HCT116 (cell line): ENCODE measurements around the gene DLG2. TPM values are rescaled to one million over a fixed set of nuclear protein-coding genes. Genes with fewer than 3 reads are reported as not detected.

ENCODE experiments used
- ATAC-seq: fragments of 200-7000 bp; cut with Tn5 transposase; 2 replicates; pipeline ENCODE4 v1.9.1; 2020; ENCODE audit warnings: mild to moderate bottlenecking, moderate library complexity
- BruUV-seq: library from RNA; stranded (reverse); fragments of 400-500 nt; replicated peaks from 2 replicates; lab custom pipeline; 2021; lab: Mats Ljungman, UMichigan
- CTCF ChIA-PET: fragments of 300-600 bp; sonication (Branson Sonifier 250); formaldehyde crosslinking; loops from one replicate; lab custom pipeline; 2021; ENCODE audit warnings: antibody characterized with exemption; lab: Charles Lee
- POLR2A ChIA-PET: fragments of 300-600, 350-600 bp; sonication (Branson Sonifier 250); formaldehyde crosslinking; loops from one replicate; lab custom pipeline; 2021; ENCODE audit warnings: antibody characterized with exemption; lab: Charles Lee
- RAD21 ChIA-PET, 2 experiments: fragments of 300-600 bp; sonication (Branson Sonifier 250); formaldehyde crosslinking; loops; one replicate each; lab custom pipeline; 2023; ENCODE audit warnings: low total read pairs in 2 of 2; ENCODE audit not compliant: uncharacterized antibody in 2 of 2, unreplicated experiment in 2 of 2, low non-redundant PET in 1 of 2; lab: Charles Lee
- DNase-seq: peaks from one replicate; pipeline ENCODE4 v3.0.0-alpha.2; 2010; ENCODE audit warnings: low read depth, low spot score
- H2AFZ ChIP-seq: fragments of 200-600 bp; shearing (Covaris generic), sonication (generic); 2 replicates; pipeline ENCODE4 v1.6.1; 2017; ENCODE audit warnings: low read depth, mixed run types, mixed read lengths, antibody characterized with exemption, low read length; ENCODE audit not compliant: poor library complexity, severe bottlenecking
- H3K27ac ChIP-seq: 2 replicates; pipeline ENCODE4 v1.5.1; 2012; ENCODE audit warnings: low read depth, low read length
- H3K27me3 ChIP-seq: fragments of 200-600 bp; sonication (generic); 2 replicates; pipeline ENCODE4 v1.6.1; 2016; ENCODE audit warnings: mixed run types, low read length, mixed read lengths; ENCODE audit not compliant: insufficient read depth
- H3K36me3 ChIP-seq, 2 experiments: fragments of 200-500 bp in 1 of 2; fragments of 200-600 bp in 1 of 2; sonication (Bioruptor generic) in 1 of 2; sonication (generic) in 1 of 2; 2 replicates each; pipeline versions ENCODE4 v1.5.1 to v1.6.1; 2014 to 2016; ENCODE audit warnings: low read length in 2 of 2, inconsistent platforms in 1 of 2, mixed read lengths in 1 of 2, mixed run types in 1 of 2; ENCODE audit not compliant: insufficient read depth in 2 of 2, control insufficient read depth in 1 of 2
- H3K4me1 ChIP-seq, 2 experiments: fragments of 200-600 bp in 1 of 2; sonication (generic) in 1 of 2; 2 replicates each; pipeline versions ENCODE4 v1.5.1 to v1.6.1; 2012 to 2017; ENCODE audit warnings: low read length in 2 of 2, inconsistent platforms in 1 of 2, mild to moderate bottlenecking in 1 of 2, mixed read lengths in 1 of 2, mixed run types in 1 of 2, moderate library complexity in 1 of 2; ENCODE audit not compliant: insufficient read depth in 2 of 2, control insufficient read depth in 1 of 2
- H3K4me2 ChIP-seq: fragments of 200-600 bp; sonication (generic); 2 replicates; pipeline ENCODE4 v1.6.1; 2017; ENCODE audit warnings: mixed run types, low read length, mixed read lengths
- H3K4me3 ChIP-seq, 2 experiments: fragments of 200-600 bp in 1 of 2; sonication (generic) in 1 of 2; replicated peaks in 1 of 2; 2 replicates each; pipeline ENCODE4 v1.5.1; 2011 to 2016; ENCODE audit warnings: low read length in 2 of 2, control low read depth in 1 of 2, low read depth in 1 of 2, mild to moderate bottlenecking in 1 of 2, mixed read lengths in 1 of 2, mixed run types in 1 of 2
- H3K79me2 ChIP-seq: fragments of 200-600 bp; sonication (generic); 2 replicates; pipeline ENCODE4 v1.6.1; 2017; ENCODE audit warnings: mild to moderate bottlenecking, mixed run types, low read length, moderate library complexity, mixed read lengths; ENCODE audit not compliant: insufficient read depth
- H3K9ac ChIP-seq: fragments of 200-600 bp; sonication (generic); 2 replicates; pipeline ENCODE4 v1.6.1; 2016; ENCODE audit warnings: low read length, mixed read lengths
- H3K9me2 ChIP-seq: fragments of 200-600 bp; sonication (generic), shearing (Covaris generic); 2 replicates; pipeline ENCODE4 v1.6.1; 2017; ENCODE audit warnings: mixed run types, mild to moderate bottlenecking, moderate library complexity; ENCODE audit not compliant: insufficient read depth
- H3K9me3 ChIP-seq, 2 experiments: fragments of 200-500 bp in 1 of 2; fragments of 200-600 bp in 1 of 2; sonication (Bioruptor generic) in 1 of 2; sonication (generic) in 1 of 2; 2 replicates each; pipeline ENCODE4 v1.6.1; 2014 to 2017; ENCODE audit warnings: low read length in 2 of 2, mixed read lengths in 2 of 2, inconsistent platforms in 1 of 2, low read depth in 1 of 2, mild to moderate bottlenecking in 1 of 2, mixed run types in 1 of 2, moderate library complexity in 1 of 2; ENCODE audit not compliant: control insufficient read depth in 1 of 2, insufficient read depth in 1 of 2
- H4K20me1 ChIP-seq: fragments of 200-600 bp; sonication (generic), shearing (Covaris generic); 2 replicates; pipeline ENCODE4 v1.6.1; 2017; ENCODE audit warnings: mixed run types, mild to moderate bottlenecking, moderate library complexity; ENCODE audit not compliant: insufficient read depth
- CEBPB ChIP-seq: IDR thresholded peaks from 2 replicates; pipeline ENCODE4 v1.6.1; 2012; ENCODE audit warnings: low read depth
- EGR1 ChIP-seq: IDR thresholded peaks from 2 replicates; pipeline ENCODE4 v1.6.1; 2012; ENCODE audit warnings: low read depth
- ELF1 ChIP-seq: IDR thresholded peaks from 2 replicates; pipeline ENCODE4 v1.6.1; 2012; ENCODE audit warnings: low read depth, borderline replicate concordance
- EZH2 ChIP-seq: fragments of 200-600 bp; sonication (generic); IDR thresholded peaks from 2 replicates; pipeline ENCODE4 v1.6.1; 2017; ENCODE audit warnings: antibody characterized with exemption, mixed run types
- EZH2phosphoT487 ChIP-seq: fragments of 200-600 bp; IDR thresholded peaks from 2 replicates; pipeline ENCODE4 v1.6.1; 2018; ENCODE audit warnings: antibody characterized with exemption, borderline replicate concordance
- JUND ChIP-seq: IDR thresholded peaks from 2 replicates; pipeline ENCODE4 v1.6.1; 2012
- POLR2A ChIP-seq: IDR thresholded peaks from 2 replicates; pipeline ENCODE4 v1.7.0; 2011; ENCODE audit warnings: borderline replicate concordance; ENCODE audit not compliant: insufficient read depth, insufficient read length; ENCODE audit errors: extremely low read depth
- RAD21 ChIP-seq: IDR thresholded peaks from 2 replicates; pipeline ENCODE4 v1.6.1; 2012; ENCODE audit warnings: low read depth, mild to moderate bottlenecking
- SP1 ChIP-seq: IDR thresholded peaks from 2 replicates; pipeline ENCODE4 v1.6.1; 2012; ENCODE audit warnings: low read depth
- SRF ChIP-seq: IDR thresholded peaks from 2 replicates; pipeline ENCODE4 v1.6.1; 2012; ENCODE audit warnings: low read depth
- TCF7L2 ChIP-seq: IDR thresholded peaks from 2 replicates; pipeline ENCODE4 v1.7.0; 2011; ENCODE audit warnings: borderline replicate concordance, inconsistent platforms; ENCODE audit not compliant: insufficient read depth, insufficient read length; ENCODE audit errors: extremely low read depth
- YY1 ChIP-seq: IDR thresholded peaks from 2 replicates; pipeline ENCODE4 v1.6.1; 2011; ENCODE audit warnings: low read length, low read depth, moderate library complexity, mild to moderate bottlenecking; ENCODE audit not compliant: insufficient replicate concordance; ENCODE audit errors: extremely low read depth
- ZNF274 ChIP-seq: fragments of 200-500 bp; sonication (Bioruptor generic); IDR thresholded peaks from 2 replicates; pipeline ENCODE4 v1.6.1; 2014; ENCODE audit warnings: mild to moderate bottlenecking, low read depth, low read length, inconsistent platforms
- intact Hi-C: fragments of 100-400 bp; cut with micrococcal nuclease; formaldehyde crosslinking; loops from 2 replicates; pipeline ENCODE4 v1.10.0; 2022
- total RNA-seq: library from RNA; stranded (reverse); gene quantifications from one replicate; pipeline ENCODE4 v1.2.1, GENCODE V29; 2021; ENCODE audit not compliant: unreplicated experiment
- TF ChIP-seq, protein P1 (sequence below), 3 experiments: fragments of 200-600 bp in 1 of 3; sonication (generic) in 1 of 3; IDR thresholded peaks in 2 of 3; conservative IDR thresholded peaks in 1 of 3; 2 replicates each; pipeline ENCODE4 v1.5.1; 2012 to 2017; ENCODE audit warnings: low read depth in 2 of 3, low read length in 2 of 3, antibody characterized with exemption in 1 of 3, borderline replicate concordance in 1 of 3, control low read depth in 1 of 3, mild to moderate bottlenecking in 1 of 3, mixed read lengths in 1 of 3, mixed run types in 1 of 3, moderate library complexity in 1 of 3; ENCODE audit not compliant: insufficient read depth in 1 of 3
- TF ChIP-seq, protein P2 (sequence below): IDR thresholded peaks from 2 replicates; pipeline ENCODE4 v1.6.1; 2012

DLG2 gene
- total RNA-seq, 1 experiment from 2014 or later = 2.4 TPM

- no peak overlapping the region for H2AFZ ChIP-seq
- ChIA-PET CTCF (no interaction called here), RAD21 (no interaction called here), POLR2A (no interaction called here)
- H3K9me3 ChIP-seq = no peaks in the 10 kb centered on the region
- H4K20me1 ChIP-seq = no peaks in the 10 kb centered on the region
- intact Hi-C loops = no loop called here
- BruUV-seq = no TSS peak
- H3K4me1 ChIP-seq = no peaks in the 10 kb centered on the region
- H3K27me3 ChIP-seq = no peaks in the 10 kb centered on the region
- H3K79me2 ChIP-seq = no peaks in the 10 kb centered on the region
- TF ChIP-seq EZH2phosphoT487 = no peak
- H3K4me3 ChIP-seq = no peak overlapping the region
- no peak overlapping the region for H3K27ac ChIP-seq
- H3K4me2 ChIP-seq = no peak overlapping the region
- no peak for ATAC-seq
- H3K9ac ChIP-seq = no peak overlapping the region
- no peak for DNase-seq
- no peaks in the 10 kb centered on the region for H3K36me3 ChIP-seq
- H3K9me2 ChIP-seq = no peaks in the 10 kb centered on the region
These were observed 1481.4 kb downstream of the DLG2 start for GRCh38 chr11:84145616-84146185.

GRCh38 chr11:84144531-84144930 lies 1482.6 kb downstream of the DLG2 start:
- POLR2A ChIA-PET = no interaction called here

More at GRCh38 chr11:84144531-84144930, 1482.6 kb downstream of the DLG2 start:
- ATAC-seq (no peak), DNase-seq (no peak)
- H3K4me3 ChIP-seq = no peak overlapping the region
- H3K9me2 ChIP-seq = no peaks in the 10 kb centered on the region
- CTCF ChIA-PET = no interaction called here
- no peaks in the 10 kb centered on the region for H4K20me1 ChIP-seq
- no peak overlapping the region for H3K4me2 ChIP-seq
- no peak overlapping the region for H2AFZ ChIP-seq
- no peak overlapping the region for H3K9ac ChIP-seq
- intact Hi-C loops = no loop called here
- no peaks in the 10 kb centered on the region for H3K9me3 ChIP-seq
- no peaks in the 10 kb centered on the region for H3K4me1 ChIP-seq
- no peaks in the 10 kb centered on the region for H3K36me3 ChIP-seq
- RAD21 ChIA-PET = no interaction called here
- H3K27ac ChIP-seq = no peak overlapping the region
- no TSS peak for BruUV-seq
- TF ChIP-seq ZNF274 (no peak), EZH2phosphoT487 (no peak), ELF1 (no peak), EZH2 (no peak), TCF7L2 (no peak), JUND (no peak), YY1 (no peak), SRF (no peak), SP1 (no peak), EGR1 (no peak), CEBPB (no peak), POLR2A (no peak), RAD21 (no peak)
- TF ChIP-seq, protein P1, sequence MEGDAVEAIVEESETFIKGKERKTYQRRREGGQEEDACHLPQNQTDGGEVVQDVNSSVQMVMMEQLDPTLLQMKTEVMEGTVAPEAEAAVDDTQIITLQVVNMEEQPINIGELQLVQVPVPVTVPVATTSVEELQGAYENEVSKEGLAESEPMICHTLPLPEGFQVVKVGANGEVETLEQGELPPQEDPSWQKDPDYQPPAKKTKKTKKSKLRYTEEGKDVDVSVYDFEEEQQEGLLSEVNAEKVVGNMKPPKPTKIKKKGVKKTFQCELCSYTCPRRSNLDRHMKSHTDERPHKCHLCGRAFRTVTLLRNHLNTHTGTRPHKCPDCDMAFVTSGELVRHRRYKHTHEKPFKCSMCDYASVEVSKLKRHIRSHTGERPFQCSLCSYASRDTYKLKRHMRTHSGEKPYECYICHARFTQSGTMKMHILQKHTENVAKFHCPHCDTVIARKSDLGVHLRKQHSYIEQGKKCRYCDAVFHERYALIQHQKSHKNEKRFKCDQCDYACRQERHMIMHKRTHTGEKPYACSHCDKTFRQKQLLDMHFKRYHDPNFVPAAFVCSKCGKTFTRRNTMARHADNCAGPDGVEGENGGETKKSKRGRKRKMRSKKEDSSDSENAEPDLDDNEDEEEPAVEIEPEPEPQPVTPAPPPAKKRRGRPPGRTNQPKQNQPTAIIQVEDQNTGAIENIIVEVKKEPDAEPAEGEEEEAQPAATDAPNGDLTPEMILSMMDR (IDR thresholded peaks at IDR 0.05 in 2 of 3, conservative IDR thresholded peaks at IDR 0.05 in 1 of 3; ENCODE audit: borderline replicate concordance in 1 of 3, insufficient read depth in 1 of 3, low read depth in 2 of 3, low read length in 2 of 3) = no peak
- TF ChIP-seq, protein P2, sequence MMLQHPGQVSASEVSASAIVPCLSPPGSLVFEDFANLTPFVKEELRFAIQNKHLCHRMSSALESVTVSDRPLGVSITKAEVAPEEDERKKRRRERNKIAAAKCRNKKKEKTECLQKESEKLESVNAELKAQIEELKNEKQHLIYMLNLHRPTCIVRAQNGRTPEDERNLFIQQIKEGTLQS = no peak
- TF ChIP-seq, all 23 proteins: peak for 0
- Histone ChIP-seq H3K79me2 (no peaks in the 10 kb centered on the region), H3K27me3 (no peaks in the 10 kb centered on the region)
